SK-N-SH (cell line): ENCODE measurements around the gene GSTM2. TPM values are rescaled to one million over a fixed set of nuclear protein-coding genes. Genes with fewer than 3 reads are reported as not detected.

Experiments
- CTCF ChIA-PET: fragments of 300-600, 350-600 bp; formaldehyde crosslinking; extraction: SDS; loops from one replicate; lab custom pipeline; 2021; lab: Yijun Ruan, JAX
- POLR2A ChIA-PET: fragments of 350-600 bp; sonication (Branson Sonifier 250); formaldehyde crosslinking; extraction: SDS; loops from one replicate; lab custom pipeline; 2020; ENCODE audit warnings: antibody characterized with exemption, inconsistent platforms; lab: Yijun Ruan, JAX
- DNase-seq: peaks from one replicate; pipeline ENCODE4 v3.0.0; 2012
- H2AFZ ChIP-seq: fragments of 200-600 bp; sonication (generic); 2 replicates; pipeline ENCODE4 v1.8.1; 2016; ENCODE audit warnings: antibody characterized with exemption, mild to moderate bottlenecking, low read depth
- H3F3A ChIP-seq: fragments of 200-600 bp; sonication (generic); replicated peaks from 2 replicates; pipeline ENCODE3; 2016; ENCODE audit warnings: antibody characterized with exemption, mild to moderate bottlenecking; ENCODE audit not compliant: insufficient read depth
- H3K27ac ChIP-seq, 2 experiments: fragments of 200-500 bp in 1 of 2; fragments of 200-600 bp in 1 of 2; sonication (Bioruptor generic) in 1 of 2; sonication (generic), shearing (Covaris generic) in 1 of 2; 2 replicates each; pipeline versions ENCODE4 v1.5.1 to v1.6.1; 2014 to 2016; ENCODE audit warnings: low read depth in 2 of 2, inconsistent platforms in 1 of 2, low read length in 1 of 2, mild to moderate bottlenecking in 1 of 2, mixed read lengths in 1 of 2
- H3K27me3 ChIP-seq: fragments of 200-600 bp; sonication (generic), shearing (Covaris generic); 2 replicates; pipeline ENCODE4 v1.6.1; 2016; ENCODE audit warnings: mixed run types; ENCODE audit not compliant: insufficient read depth
- H3K36me3 ChIP-seq, 2 experiments: fragments of 200-500 bp in 1 of 2; fragments of 200-600 bp in 1 of 2; sonication (Bioruptor generic) in 1 of 2; sonication (generic) in 1 of 2; replicated peaks in 1 of 2; 2 replicates each; pipeline versions ENCODE3 to v1.5.1; 2014 to 2016; ENCODE audit warnings: low read length in 1 of 2, mild to moderate bottlenecking in 1 of 2; ENCODE audit not compliant: insufficient read depth in 2 of 2, control insufficient read depth in 1 of 2
- H3K4me1 ChIP-seq, 2 experiments: fragments of 200-500 bp in 1 of 2; fragments of 200-600 bp in 1 of 2; sonication (Bioruptor generic) in 1 of 2; sonication (generic), shearing (Covaris generic) in 1 of 2; 2 replicates each; pipeline versions ENCODE4 v1.5.1 to v1.6.1; 2014 to 2016; ENCODE audit warnings: low read depth in 1 of 2, low read length in 1 of 2, mixed run types in 1 of 2; ENCODE audit not compliant: insufficient read depth in 2 of 2, control insufficient read depth in 1 of 2
- H3K4me2 ChIP-seq: fragments of 200-600 bp; sonication (generic), shearing (Covaris generic); 2 replicates; pipeline ENCODE4 v1.6.1; 2017; ENCODE audit warnings: mixed run types
- H3K4me3 ChIP-seq, 2 experiments: fragments of 200-500 bp in 1 of 2; fragments of 200-600 bp in 1 of 2; sonication (Bioruptor generic) in 1 of 2; sonication (generic), shearing (Covaris generic) in 1 of 2; 2 replicates each; pipeline versions ENCODE4 v1.5.1 to v1.8.1; 2014 to 2016; ENCODE audit warnings: low read depth in 2 of 2, inconsistent platforms in 1 of 2, low read length in 1 of 2, mild to moderate bottlenecking in 1 of 2, mixed read lengths in 1 of 2, moderate library complexity in 1 of 2
- H3K79me2 ChIP-seq: fragments of 200-600 bp; sonication (generic); 2 replicates; pipeline ENCODE4 v1.8.1; 2017; ENCODE audit warnings: mild to moderate bottlenecking; ENCODE audit not compliant: insufficient read depth
- H3K9ac ChIP-seq: fragments of 200-600 bp; sonication (generic); 2 replicates; pipeline ENCODE4 v1.6.1; 2017; ENCODE audit warnings: mixed run types
- H3K9me2 ChIP-seq: fragments of 200-600 bp; sonication (generic); 2 replicates; pipeline ENCODE4 v1.6.1; 2017; ENCODE audit warnings: mixed run types
- H3K9me3 ChIP-seq: fragments of 200-600 bp; sonication (generic); 2 replicates; pipeline ENCODE4 v1.6.1; 2017; ENCODE audit warnings: mixed run types, mild to moderate bottlenecking, moderate library complexity
- H4K20me1 ChIP-seq: fragments of 200-600 bp; sonication (generic); 2 replicates; pipeline ENCODE4 v1.6.1; 2017; ENCODE audit warnings: mild to moderate bottlenecking, mixed run types; ENCODE audit not compliant: insufficient read depth
- CHD2 ChIP-seq: fragments of 150-350 bp; IDR thresholded peaks from 2 replicates; pipeline ENCODE4 v1.6.1; 2018; ENCODE audit warnings: low read length; ENCODE audit not compliant: partially characterized antibody
- CTCF ChIP-seq: fragments of 200-600 bp; sonication (generic); IDR thresholded peaks from 2 replicates; pipeline ENCODE4 v1.6.1; 2017; ENCODE audit warnings: antibody characterized with exemption, mild to moderate bottlenecking, moderate library complexity
- EP300 ChIP-seq, 2 experiments: IDR thresholded peaks; 2 replicates each; pipeline versions ENCODE4 v1.4.0 to v1.6.1; 2012; ENCODE audit warnings: borderline replicate concordance in 1 of 2, low read depth in 1 of 2, low read length in 1 of 2
- FOXJ3 ChIP-seq: sonication (generic); formaldehyde crosslinking; IDR thresholded peaks from 2 replicates; pipeline ENCODE4 v1.5.1; 2020; ENCODE audit warnings: mild to moderate bottlenecking, missing genetic modification reagents
- GATA2 ChIP-seq: sonication (generic); formaldehyde crosslinking; IDR thresholded peaks from 2 replicates; pipeline ENCODE4 v1.5.0; 2020; ENCODE audit warnings: mild to moderate bottlenecking, missing genetic modification reagents
- JUND ChIP-seq: IDR thresholded peaks from 2 replicates; pipeline ENCODE4 v1.4.0; 2012
- NFIC ChIP-seq: IDR thresholded peaks from 2 replicates; pipeline ENCODE4 v1.4.0; 2012; ENCODE audit warnings: borderline replicate concordance
- NRF1 ChIP-seq: IDR thresholded peaks from 2 replicates; pipeline ENCODE4 v1.6.1; 2012; ENCODE audit warnings: low read depth, mild to moderate bottlenecking, low read length
- PBX3 ChIP-seq: IDR thresholded peaks from 2 replicates; pipeline ENCODE4; 2012
- POLR2AphosphoS5 ChIP-seq: IDR thresholded peaks from 2 replicates; pipeline ENCODE4 v1.6.1; 2012; ENCODE audit warnings: low read depth, low read length
- REST ChIP-seq: IDR thresholded peaks from 2 replicates; pipeline ENCODE4 v1.6.1; 2012; ENCODE audit warnings: mild to moderate bottlenecking, low read depth, low read length, moderate library complexity
- RFX5 ChIP-seq: IDR thresholded peaks from 2 replicates; pipeline ENCODE4 v1.6.1; 2012; ENCODE audit warnings: mild to moderate bottlenecking, improper control_type of control experiment, low read length
- TAF1 ChIP-seq: IDR thresholded peaks from 2 replicates; pipeline ENCODE4 v1.6.1; 2012; ENCODE audit warnings: low read depth, mild to moderate bottlenecking, low read length, moderate library complexity, borderline replicate concordance
- TCF12 ChIP-seq: IDR thresholded peaks from 2 replicates; pipeline ENCODE4 v1.4.0; 2012
- USF1 ChIP-seq: IDR thresholded peaks from 2 replicates; pipeline ENCODE4 v1.4.0; 2012; ENCODE audit warnings: low read depth, borderline replicate concordance
- USF2 ChIP-seq: fragments of 150-350 bp; IDR thresholded peaks from 2 replicates; pipeline ENCODE4 v1.6.1; 2017; ENCODE audit warnings: antibody characterized with exemption, low read length, low read depth, borderline replicate concordance
- YY1 ChIP-seq: IDR thresholded peaks from 2 replicates; pipeline ENCODE4 v1.4.0; 2012; ENCODE audit warnings: low read depth, mild to moderate bottlenecking
- WGBS: methylation state at CpG from one replicate; pipeline ENCODE4 v1.1.6; 2017; ENCODE audit warnings: low lambda C conversion rate; 5-methylcytosine and 5-hydroxymethylcytosine counted together
- polyA plus RNA-seq, 3 experiments: library from polyadenylated mRNA; depleted of rRNA; stranded (reverse); fragments of >200 nt; gene quantifications; 2 replicates each; pipeline ENCODE4 v1.2.3, GENCODE V29; 2012
- TF ChIP-seq, protein P1 (sequence below): fragments of 150-350 bp; IDR thresholded peaks from 2 replicates; pipeline ENCODE4 v1.6.1; 2016; ENCODE audit warnings: mild to moderate bottlenecking, low read depth, low read length
- TF ChIP-seq, protein P2 (sequence below): IDR thresholded peaks from 2 replicates; pipeline ENCODE4 v1.4.0; 2012; ENCODE audit warnings: low read depth

The GSTM2 gene
- polyA plus RNA-seq, 1 of the 3 experiments (the other 2 are of a cell fraction): 70.2 TPM

DNA sequence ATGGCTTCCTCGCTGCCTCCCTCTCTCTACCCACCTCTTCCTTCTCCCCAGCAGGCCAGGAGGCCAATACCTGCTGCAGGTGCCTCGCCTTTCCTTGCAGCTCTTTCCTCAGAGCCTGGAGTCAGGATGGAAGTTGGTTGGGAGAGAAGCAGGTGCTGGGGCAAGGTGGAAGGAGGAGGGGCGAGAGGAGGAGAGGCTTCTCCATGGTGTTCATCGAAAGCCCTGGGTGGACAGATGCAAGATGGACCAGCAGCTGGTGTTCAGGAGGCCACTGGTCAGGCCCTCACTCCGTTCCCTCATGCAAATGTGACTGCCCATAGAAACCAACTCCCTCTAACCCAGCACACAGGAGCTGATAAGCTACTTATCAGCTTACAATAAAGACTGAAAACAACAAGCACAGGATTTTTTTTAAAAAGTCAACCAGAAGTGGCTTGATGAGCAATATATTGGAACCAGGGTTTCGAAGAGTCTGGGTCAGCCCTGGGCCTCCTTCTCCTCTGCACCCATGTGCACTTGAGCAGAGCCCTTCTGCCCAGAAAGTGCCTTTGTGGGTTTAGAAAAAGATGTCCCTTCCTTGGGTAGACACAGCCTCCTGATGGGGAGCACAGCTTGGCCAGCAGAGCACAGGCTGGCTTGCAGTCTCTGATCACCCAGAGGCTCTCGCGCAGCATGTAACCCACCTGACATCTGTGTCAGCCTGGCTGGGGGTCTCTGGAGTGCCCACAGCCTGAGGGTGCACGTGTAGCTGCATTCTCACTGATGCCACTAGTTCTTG, 28.6 kb upstream of the GSTM2 start:
- no peaks in the 10 kb centered on the region for H3K9me3 ChIP-seq
- peaks cover 7 to 77% of the 10 kb centered on the region in 2 experiments; a peak in 3 of 4 replicates for H3K4me1 ChIP-seq
- no peak for TF ChIP-seq RFX5
- no peak for TF ChIP-seq GATA2
- TF ChIP-seq TAF1: no peak
- TF ChIP-seq USF1: no peak
- no peak for TF ChIP-seq TCF12
- TF ChIP-seq CHD2: no peak
- no peak for TF ChIP-seq POLR2AphosphoS5
- TF ChIP-seq FOXJ3 (CRISPR knock-in tag): no peak
- TF ChIP-seq JUND: no peak
- TF ChIP-seq YY1: no peak
- TF ChIP-seq NRF1: no peak
- no peak for TF ChIP-seq USF2
- no peak for TF ChIP-seq EP300 (IDR thresholded peaks at IDR 0.05; ENCODE audit: borderline replicate concordance in 1 of 2, low read depth in 1 of 2, low read length in 1 of 2)
- TF ChIP-seq CTCF: no peak
- no peak for TF ChIP-seq NFIC
- TF ChIP-seq REST: no peak
- TF ChIP-seq PBX3: no peak
- TF ChIP-seq, protein P1, sequence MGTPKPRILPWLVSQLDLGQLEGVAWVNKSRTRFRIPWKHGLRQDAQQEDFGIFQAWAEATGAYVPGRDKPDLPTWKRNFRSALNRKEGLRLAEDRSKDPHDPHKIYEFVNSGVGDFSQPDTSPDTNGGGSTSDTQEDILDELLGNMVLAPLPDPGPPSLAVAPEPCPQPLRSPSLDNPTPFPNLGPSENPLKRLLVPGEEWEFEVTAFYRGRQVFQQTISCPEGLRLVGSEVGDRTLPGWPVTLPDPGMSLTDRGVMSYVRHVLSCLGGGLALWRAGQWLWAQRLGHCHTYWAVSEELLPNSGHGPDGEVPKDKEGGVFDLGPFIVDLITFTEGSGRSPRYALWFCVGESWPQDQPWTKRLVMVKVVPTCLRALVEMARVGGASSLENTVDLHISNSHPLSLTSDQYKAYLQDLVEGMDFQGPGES: no peak
- TF ChIP-seq, protein P2, sequence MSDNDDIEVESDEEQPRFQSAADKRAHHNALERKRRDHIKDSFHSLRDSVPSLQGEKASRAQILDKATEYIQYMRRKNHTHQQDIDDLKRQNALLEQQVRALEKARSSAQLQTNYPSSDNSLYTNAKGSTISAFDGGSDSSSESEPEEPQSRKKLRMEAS: no peak
- no peaks in the 10 kb centered on the region for H3K79me2 ChIP-seq
- peak; percentile 14 for DNase-seq
- peak overlapping the region in 1 of 2 experiments; percentile 98; a peak in 2 of 4 replicates for H3K27ac ChIP-seq
- no peak overlapping the region for H3K4me3 ChIP-seq
- POLR2A ChIA-PET: interaction anchor here (0.6 to 4.9 kb wide), 6 partner anchors 7 to 93 kb away, joined by 3 to 44 read pairs (median 8); partner anchors contain the start of gene GNAI3
- H3K4me2 ChIP-seq: no peak overlapping the region
- CTCF ChIA-PET: interaction anchor here (0.6 to 9.5 kb wide), 43 partner anchors 11 to 857 kb away, joined by 3 to 169 read pairs (median 5); partner anchors contain the start of genes AHCYL1, AMPD2, CYB561D1 and GNAI3
- H3K27me3 ChIP-seq: no peaks in the 10 kb centered on the region
- 79% methylated on average over 8 of the region's 9 CpGs for WGBS
- no peaks in the 10 kb centered on the region for H3K36me3 ChIP-seq
- peaks cover 4% of the 10 kb centered on the region for H3F3A ChIP-seq
- H4K20me1 ChIP-seq: no peaks in the 10 kb centered on the region
- no peak overlapping the region for H3K9ac ChIP-seq
- H3K9me2 ChIP-seq: no peaks in the 10 kb centered on the region
- no peak overlapping the region for H2AFZ ChIP-seq
